Left kidney (tissue), 2 donors: ENCODE results near the gene SCAP. TPM values are rescaled to one million over a fixed set of nuclear protein-coding genes. Genes with fewer than 3 reads are reported as not detected.
"Not testable (repeated sequence)": the region's sequence is repeated elsewhere in the genome, so short reads cannot be mapped to it uniquely, and the experiment has no call there.

Source experiments
- DNase-seq: peaks from one replicate; pipeline ENCODE4 v3.0.0-alpha.2; 2013
- polyA plus RNA-seq: library from polyadenylated mRNA; unstranded; fragments of 120-200 nt; gene quantifications from one replicate; pipeline ENCODE4 v1.2.1, GENCODE V29; 2013; ENCODE audit not compliant: insufficient read length

SCAP gene
- polyA plus RNA-seq, 1 donor = 83.5 TPM

DNA sequence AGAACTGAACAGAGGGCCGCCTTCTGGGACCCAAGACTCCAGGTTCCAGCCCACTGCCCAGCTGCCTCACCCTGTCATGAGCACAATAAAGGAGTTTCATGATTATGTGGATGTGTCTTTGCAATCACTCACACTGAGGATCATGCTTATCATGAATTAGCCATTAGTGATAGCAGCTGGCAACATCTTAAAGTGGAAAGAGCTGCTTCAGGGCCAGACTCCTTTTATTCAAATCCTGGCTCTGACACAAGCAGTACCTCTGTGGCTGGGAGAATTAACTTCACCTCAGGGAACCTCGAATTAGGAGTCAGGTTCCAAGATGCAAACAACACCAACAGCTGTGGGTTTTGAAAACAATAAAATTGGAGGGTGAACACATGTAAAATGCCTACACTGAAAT, 6.6 kb upstream of the SCAP start:
- DNase-seq = no peak

DNA sequence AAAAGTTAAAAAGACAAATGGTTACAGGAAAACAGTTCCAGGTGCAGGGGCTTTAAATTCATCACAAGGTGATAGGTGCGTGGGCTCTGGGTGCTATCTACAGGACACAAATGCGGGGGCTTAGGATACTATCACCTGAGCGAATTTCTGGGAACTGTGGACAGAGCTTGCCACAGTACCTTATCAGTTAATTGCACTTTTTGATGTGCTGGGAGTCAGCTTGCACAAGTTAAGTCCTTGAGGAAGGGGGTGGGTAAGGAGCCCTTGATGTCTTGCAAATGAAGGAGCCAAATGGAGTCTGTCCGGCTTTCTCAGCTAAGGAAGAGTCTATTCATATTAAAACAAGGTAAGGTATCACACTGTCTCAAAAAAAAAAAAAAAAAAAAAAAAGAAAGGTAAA, 6.0 kb upstream of the SCAP start:
- not testable (repeated sequence) for DNase-seq

DNA sequence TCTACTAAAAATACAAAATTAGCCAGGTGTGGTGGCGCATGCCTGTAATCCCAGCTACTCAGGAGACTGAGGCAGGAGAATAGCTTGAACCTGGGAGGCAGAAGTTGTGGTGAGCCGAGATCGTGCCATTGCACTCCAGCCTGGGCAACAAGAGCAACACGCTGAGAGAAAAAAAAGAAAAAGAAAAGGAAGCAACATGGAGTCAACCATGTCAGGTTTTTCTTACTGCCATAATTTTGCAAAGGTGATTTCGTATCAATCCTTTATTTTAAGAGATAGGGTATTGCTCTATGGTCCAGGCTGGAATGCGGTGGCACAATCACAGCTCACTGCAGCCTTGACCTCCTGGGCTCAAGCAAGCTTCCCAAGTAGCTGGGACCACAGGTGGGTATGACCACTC, 4.5 kb upstream of the SCAP start:
- DNase-seq = not testable (repeated sequence)

GRCh38 chr3:47479826-47480160, 4.1 kb upstream of the SCAP start:
- DNase-seq = no peak

DNA sequence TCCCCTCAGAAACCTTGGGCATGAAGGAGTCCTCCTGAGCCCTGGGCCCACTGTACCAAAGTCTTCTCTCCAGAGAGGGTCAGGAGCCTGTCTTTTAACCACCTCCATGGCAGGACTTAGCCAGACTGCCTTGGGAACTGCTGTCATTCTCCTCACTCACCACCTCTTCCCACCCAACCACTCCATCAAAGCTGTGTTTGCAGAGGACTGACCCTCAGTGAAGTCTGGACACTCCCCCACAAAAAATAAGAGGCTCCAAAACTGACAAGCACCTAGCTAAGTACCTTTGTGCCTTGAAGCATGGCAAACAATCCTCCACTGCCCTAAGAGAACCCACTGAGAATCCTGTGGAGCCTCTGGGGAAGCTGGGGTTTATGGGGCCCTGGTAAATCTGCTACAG, 2.3 kb upstream of the SCAP start:
- DNase-seq = no peak

GRCh38 chr3:47476644-47477199, 981 bp upstream of the SCAP start:
- no peak for DNase-seq

- DNase-seq = no peak
These were observed 537 bp upstream of the SCAP start for GRCh38 chr3:47476330-47476626.

DNA sequence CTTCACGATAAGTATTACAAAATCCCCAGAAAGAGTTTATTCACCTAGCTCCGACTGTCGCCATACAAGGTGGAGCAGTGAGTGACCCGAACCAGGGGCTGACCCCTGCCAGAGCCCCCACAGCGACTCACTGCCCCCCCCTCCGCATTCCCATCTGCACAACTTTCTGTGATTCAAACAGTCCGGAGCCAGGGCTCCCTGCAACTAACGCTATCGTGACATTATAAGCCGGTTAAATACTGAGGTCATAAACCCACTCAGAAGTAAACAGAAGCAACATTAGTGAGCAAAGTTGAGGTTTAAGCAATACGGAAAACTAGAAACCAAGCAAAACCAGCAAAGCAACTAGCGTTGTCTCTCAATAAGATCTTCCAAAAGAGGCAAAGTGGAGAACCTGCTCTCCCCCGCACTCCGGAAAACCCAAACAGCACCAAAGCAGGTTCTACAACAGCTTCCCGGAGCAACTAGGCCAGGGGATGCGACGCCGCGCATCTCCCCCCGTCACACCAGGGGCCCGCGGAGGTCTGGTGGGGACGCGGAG, 642 bp downstream of the SCAP start:
- peak; percentile 26 for DNase-seq

- DNase-seq = no peak
These were observed 2.4 kb downstream of the SCAP start for GRCh38 chr3:47473391-47473790.

GRCh38 chr3:47469616-47470015, 6.1 kb downstream of the SCAP start:
- no peak for DNase-seq

DNA sequence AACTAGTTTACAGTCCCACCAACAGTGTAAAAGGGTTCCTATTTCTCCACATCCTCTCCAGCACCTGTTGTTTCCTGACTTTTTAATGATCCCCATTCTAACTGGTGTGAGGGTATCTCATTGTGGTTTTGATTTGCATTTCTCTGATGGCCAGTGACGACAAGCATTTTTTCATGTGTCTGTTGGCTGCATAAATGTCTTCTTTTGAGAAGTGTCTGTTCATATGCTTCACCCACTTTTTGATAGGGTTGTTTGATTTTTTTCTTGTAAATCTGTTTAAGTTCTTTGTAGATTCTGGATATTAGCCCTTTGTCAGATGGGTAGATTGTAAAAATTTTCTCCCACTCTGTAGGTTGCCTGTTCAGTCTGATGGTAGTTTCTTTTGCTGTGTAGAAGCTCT, 7.4 kb downstream of the SCAP start:
- DNase-seq = not testable (repeated sequence)

- DNase-seq = no peak
These were observed 11.2 kb downstream of the SCAP start for GRCh38 chr3:47464588-47464987.

DNA sequence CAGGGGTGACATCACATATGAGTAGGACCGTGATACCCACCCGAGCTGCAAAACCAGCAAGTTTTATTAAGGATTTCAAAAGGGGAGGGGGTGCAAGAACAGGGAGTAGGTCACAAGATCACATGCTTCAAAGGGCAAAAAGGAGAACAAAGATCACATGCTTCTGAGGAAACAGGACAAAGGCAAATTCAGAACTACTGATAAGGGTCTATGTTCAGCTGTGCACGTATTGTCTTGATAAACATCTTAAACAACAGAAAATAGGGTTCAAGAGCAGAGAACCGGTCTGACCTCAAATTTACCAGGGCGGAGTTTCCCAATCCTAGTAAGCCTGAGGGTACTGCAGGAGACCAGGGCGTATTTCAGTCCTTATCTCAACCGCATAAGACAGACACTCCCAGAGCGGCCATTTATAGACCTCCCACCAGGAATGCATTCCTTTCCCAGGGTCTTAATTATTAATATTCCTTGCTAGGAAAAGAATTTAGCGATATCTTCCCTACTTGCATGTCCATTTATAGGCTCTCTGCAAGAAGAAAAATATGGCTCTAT, 16.1 kb downstream of the SCAP start:
- DNase-seq = not testable (repeated sequence)

GRCh38 chr3:47456984-47457383, 18.8 kb downstream of the SCAP start:
- DNase-seq = no peak

GRCh38 chr3:47455806-47456452, 19.8 kb downstream of the SCAP start:
- no peak for DNase-seq

DNA sequence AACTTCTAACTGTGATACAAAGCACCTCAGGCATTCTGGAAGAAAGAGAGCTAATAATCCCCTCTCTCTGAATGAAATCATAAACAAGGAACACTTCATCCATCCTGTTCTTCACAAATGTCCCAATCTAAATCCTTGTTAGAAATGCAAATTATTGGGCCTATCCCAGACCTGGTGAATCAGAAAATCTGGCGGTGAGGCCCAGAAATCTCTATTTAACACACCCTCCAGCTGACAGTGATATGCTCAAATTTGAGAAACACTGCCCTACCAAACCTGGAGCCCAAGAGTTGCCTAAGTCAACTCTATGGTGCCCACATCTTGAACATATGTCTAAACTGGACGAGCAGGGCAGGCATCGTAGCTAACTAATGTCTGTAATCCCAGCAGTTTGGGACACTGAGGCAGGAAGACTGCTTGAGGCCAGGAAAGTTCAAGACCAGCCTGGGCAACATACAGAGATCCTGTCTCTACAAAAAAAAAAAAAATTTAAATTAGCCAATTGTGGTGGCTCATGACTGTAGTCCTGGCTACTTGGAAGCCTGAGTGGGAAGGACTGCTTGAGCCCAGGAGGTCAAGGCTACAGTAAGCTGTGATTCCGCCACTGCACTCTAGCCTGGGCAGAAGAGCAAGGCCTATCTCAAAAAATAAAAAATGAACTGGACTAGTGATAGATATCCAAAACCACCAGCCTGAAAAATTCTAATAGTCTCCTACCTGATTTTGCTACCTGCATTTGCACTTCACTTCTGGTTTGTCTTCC, 23.1 kb downstream of the SCAP start:
- no peak for DNase-seq

DNA sequence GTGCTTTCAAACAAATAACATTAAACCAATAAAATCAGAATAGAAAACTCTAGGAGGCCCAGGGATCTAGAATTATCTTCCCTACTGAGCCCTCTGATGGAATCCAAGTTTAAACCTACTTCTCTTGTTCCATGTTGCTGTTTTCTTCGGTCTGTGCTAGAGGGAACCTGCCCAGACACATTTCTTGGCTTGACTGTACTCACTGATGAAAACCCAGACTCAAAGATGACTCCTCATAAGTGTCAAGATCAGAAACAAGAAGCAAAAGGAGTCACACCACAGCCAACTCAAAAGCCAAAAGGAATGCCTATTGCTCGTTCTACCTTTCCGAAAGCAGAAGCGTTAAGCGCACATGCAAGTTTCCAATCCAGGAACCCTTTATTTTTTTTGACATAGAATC, 31.6 kb downstream of the SCAP start:
- no peak for DNase-seq

- no peak for DNase-seq
These were observed 32.1 kb downstream of the SCAP start for GRCh38 chr3:47443611-47443995.

DNA sequence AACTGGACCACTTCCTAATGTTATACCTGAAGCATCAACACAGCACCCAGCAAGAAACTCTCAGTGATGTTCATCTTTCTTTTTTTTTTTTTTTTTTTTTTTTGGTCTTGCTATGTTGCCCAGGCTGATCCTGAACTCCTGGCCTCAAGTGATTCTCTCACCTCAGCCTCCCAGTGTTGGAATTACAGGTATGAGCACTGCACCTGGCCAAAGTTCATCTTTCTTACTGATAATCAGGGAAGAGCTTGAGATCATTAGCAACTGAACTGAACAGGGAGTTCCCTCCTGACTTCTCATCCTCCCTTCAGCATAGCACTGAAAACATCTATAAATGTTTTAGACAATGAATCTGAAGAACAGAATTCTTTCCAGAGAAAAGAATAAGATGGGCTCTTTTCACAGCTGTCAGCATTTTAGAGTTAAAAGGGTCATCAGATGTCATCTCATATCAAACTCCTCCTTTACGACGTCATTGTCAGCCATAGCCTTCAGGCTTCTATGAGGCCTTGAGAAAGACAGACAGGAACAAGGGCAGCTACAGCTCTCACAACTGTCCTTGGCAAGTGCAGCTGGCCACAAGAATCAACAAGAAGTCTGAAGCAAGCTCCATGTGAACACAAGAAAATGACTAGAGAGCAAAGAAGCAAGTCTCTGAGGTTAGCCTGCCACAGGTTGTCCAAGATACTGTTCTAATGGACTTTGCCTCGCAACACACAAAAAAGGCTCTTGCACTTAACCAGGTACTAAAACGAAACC, 33.8 kb downstream of the SCAP start:
- no peak for DNase-seq

DNA sequence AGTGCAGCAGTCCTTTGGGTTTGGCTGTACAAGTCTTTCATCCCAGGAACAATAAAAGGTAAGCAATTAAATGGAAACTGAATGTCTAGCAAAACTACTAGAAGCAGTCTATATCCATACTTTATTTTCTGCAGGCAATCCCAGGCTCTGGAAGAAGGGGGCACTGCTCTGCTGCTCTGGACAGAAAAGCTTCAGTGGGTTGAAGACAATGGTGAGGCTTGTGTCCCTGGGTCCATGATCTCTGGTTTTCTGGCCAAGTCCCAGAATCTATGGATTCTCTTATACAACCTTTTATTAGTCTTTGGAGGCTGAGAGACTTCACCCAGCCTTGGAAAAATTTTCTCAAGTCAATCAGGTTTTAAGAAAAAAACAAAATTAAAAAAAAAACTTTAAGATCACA, 35.6 kb downstream of the SCAP start:
- DNase-seq = no peak

DNA sequence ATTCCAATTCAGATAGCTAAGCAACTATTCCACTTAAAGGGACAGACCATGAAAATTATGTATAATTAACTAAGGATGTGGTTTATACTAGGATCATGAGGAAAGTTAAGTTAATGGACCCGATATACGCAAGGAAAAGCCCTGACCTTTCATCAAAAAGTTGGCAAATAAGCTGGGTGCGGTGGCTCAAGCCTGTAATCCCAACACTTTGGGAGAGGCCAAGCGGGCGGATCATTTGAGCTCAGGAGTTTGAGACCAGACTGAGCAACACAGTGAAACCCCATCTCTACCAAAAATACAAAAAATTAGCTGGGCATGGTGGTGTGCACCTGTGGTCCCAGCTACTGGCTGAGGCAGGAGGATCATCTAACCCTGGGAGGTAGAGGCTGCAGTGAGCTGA, 39.6 kb downstream of the SCAP start:
- DNase-seq = no peak

- no peak for DNase-seq
These were observed 40.9 kb downstream of the SCAP start for GRCh38 chr3:47434849-47435248.

DNA sequence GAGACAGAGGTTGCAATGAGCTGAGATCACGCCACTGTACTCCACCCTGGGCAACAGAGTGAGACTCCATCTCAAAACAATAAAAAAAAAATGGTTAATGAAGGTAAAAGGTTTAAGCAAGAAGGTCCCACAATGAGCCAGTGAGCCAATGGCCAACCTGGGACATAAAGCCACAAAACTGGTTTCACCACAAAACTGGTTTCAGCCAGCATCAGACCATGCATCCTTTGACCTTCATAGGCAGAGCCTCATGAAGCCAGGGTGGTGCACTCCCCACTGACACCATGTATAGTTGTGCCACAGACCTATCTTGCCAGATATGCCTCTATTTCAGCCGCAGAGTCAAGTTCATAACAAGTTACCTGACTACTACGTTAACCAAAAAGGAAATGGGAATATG, 41.9 kb downstream of the SCAP start:
- DNase-seq = no peak
